OCI-LY7 (cell line): ENCODE data around the gene EYS. TPM values are rescaled to one million over a fixed set of nuclear protein-coding genes. Genes with fewer than 3 reads are reported as not detected.

Source experiments
- BruUV-seq: library from RNA; stranded (reverse); fragments of 400-500 nt; replicated peaks from 2 replicates; lab custom pipeline; 2021; lab: Mats Ljungman, UMichigan
- CTCF ChIA-PET: fragments of 300-600 bp; sonication (Branson Sonifier 250); formaldehyde crosslinking; loops from one replicate; lab custom pipeline; 2022; ENCODE audit warnings: antibody characterized with exemption; ENCODE audit not compliant: unreplicated experiment; lab: Charles Lee
- POLR2A ChIA-PET: fragments of 300-600 bp; sonication (Branson Sonifier 250); formaldehyde crosslinking; loops from one replicate; lab custom pipeline; 2022; ENCODE audit warnings: antibody characterized with exemption; lab: Charles Lee
- DNase-seq: peaks from one replicate; pipeline ENCODE4 v3.0.0-alpha.2; 2015; ENCODE audit warnings: low spot score
- H2AFZ ChIP-seq: fragments of 200-600 bp; sonication (generic), shearing (Covaris generic); 2 replicates; pipeline ENCODE4 v1.6.1; 2014; ENCODE audit warnings: mild to moderate bottlenecking, antibody characterized with exemption, low read length, moderate library complexity
- H3K27ac ChIP-seq: fragments of 200-600 bp; sonication (generic); 2 replicates; pipeline ENCODE4 v1.5.1; 2014; ENCODE audit warnings: mixed run types, low read depth, mild to moderate bottlenecking, moderate library complexity, low read length, inconsistent platforms; ENCODE audit not compliant: poor library complexity, severe bottlenecking
- H3K36me3 ChIP-seq: fragments of 200-600 bp; sonication (generic); 2 replicates; pipeline ENCODE4 v1.6.1; 2014; ENCODE audit warnings: mild to moderate bottlenecking, antibody characterized with exemption, low read length, moderate library complexity, mixed read lengths; ENCODE audit not compliant: insufficient read depth
- H3K4me1 ChIP-seq: fragments of 200-600 bp; sonication (generic); 2 replicates; pipeline ENCODE4 v1.5.1; 2014; ENCODE audit warnings: mild to moderate bottlenecking, low read length; ENCODE audit not compliant: insufficient read depth, poor library complexity, severe bottlenecking
- H3K4me2 ChIP-seq: fragments of 200-600 bp; sonication (generic); 2 replicates; pipeline ENCODE4 v1.6.1; 2014; ENCODE audit warnings: mild to moderate bottlenecking, low read length
- H3K4me3 ChIP-seq: fragments of 200-600 bp; sonication (generic); 2 replicates; pipeline ENCODE4 v1.5.1; 2014; ENCODE audit warnings: mild to moderate bottlenecking, low read depth, low read length; ENCODE audit not compliant: poor library complexity, severe bottlenecking
- H3K79me2 ChIP-seq: fragments of 200-600 bp; sonication (generic); 2 replicates; pipeline ENCODE4 v1.6.1; 2016; ENCODE audit warnings: low read depth, mild to moderate bottlenecking, low read length, moderate library complexity, mixed read lengths; ENCODE audit not compliant: insufficient read depth
- H3K9me2 ChIP-seq: fragments of 200-600 bp; sonication (generic); 2 replicates; pipeline ENCODE4 v1.6.1; 2016; ENCODE audit warnings: mild to moderate bottlenecking, low read length, mixed read lengths; ENCODE audit not compliant: insufficient read depth
- H3K9me3 ChIP-seq: fragments of 200-600 bp; sonication (generic); 2 replicates; pipeline ENCODE4 v1.6.1; 2014; ENCODE audit warnings: mild to moderate bottlenecking, mixed run types, low read length, mixed read lengths
- H4K20me1 ChIP-seq: fragments of 200-600 bp; sonication (generic); 2 replicates; pipeline ENCODE4 v1.6.1; 2014; ENCODE audit warnings: mild to moderate bottlenecking, antibody characterized with exemption, low read length, moderate library complexity, mixed read lengths; ENCODE audit not compliant: insufficient read depth
- EZH2phosphoT487 ChIP-seq: fragments of 200-600 bp; sonication (generic); IDR thresholded peaks from 2 replicates; pipeline ENCODE4 v1.6.1; 2018; ENCODE audit warnings: low read depth, borderline replicate concordance, mild to moderate bottlenecking, mixed run types, antibody characterized with exemption, low read length, moderate library complexity, mixed read lengths
- intact Hi-C: fragments of 100-400 bp; cut with micrococcal nuclease; formaldehyde crosslinking; loops from one replicate; pipeline ENCODE4 v1.10.0; 2022; ENCODE audit not compliant: unreplicated experiment
- total RNA-seq, 2 experiments: library from RNA; depleted of rRNA in 1 of 2; stranded (reverse); fragments of >200 nt in 1 of 2; shearing (Covaris generic) in 1 of 2; gene quantifications; 2 replicates each; pipeline ENCODE4 v1.2.3, GENCODE V29; 2014 to 2022
- TF ChIP-seq, protein P1 (sequence below): fragments of 200-600 bp; sonication (generic); conservative IDR thresholded peaks from 2 replicates; pipeline ENCODE4 v1.5.1; 2014; ENCODE audit warnings: mild to moderate bottlenecking, antibody characterized with exemption, low read length, moderate library complexity, mixed read lengths

EYS gene
- total RNA-seq, 2 experiments from 2014 or later, result not detected

DNA sequence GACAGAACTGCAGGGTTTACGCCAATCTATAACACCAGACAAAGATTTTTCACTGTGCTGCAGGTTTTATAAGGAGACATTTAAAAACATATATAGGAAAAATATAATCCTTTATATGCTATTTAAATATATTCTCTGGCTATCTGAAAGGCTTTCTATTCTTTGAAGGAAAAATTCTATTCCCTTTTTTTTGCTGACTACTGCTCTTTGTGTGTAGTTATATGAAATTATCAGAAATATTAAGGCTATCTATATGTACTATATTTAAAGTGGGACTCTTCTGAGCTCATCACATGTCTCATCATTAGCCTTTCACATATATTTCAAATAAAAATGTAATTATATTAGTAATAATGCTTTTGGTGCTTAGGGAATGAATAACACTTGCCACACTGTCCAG is 930.7 kb downstream of the EYS start:
- no peaks in the 10 kb centered on the region for H3K79me2 ChIP-seq
- no peaks in the 10 kb centered on the region for H3K36me3 ChIP-seq
- no peaks in the 10 kb centered on the region for H4K20me1 ChIP-seq
- no peak overlapping the region for H3K4me3 ChIP-seq
- no peak overlapping the region for H3K27ac ChIP-seq
- no peak overlapping the region for H2AFZ ChIP-seq
- no peak for DNase-seq
- ChIA-PET CTCF (no interaction called here), POLR2A (interaction anchor here (0.5 kb wide), 1 partner anchor 640 kb away, joined by 3 read pairs; no protein-coding TSS in a partner anchor)
- H3K4me2 ChIP-seq, result no peak overlapping the region
- no peaks in the 10 kb centered on the region for H3K9me3 ChIP-seq
- no TSS peak for BruUV-seq
- H3K4me1 ChIP-seq, result no peaks in the 10 kb centered on the region
- H3K9me2 ChIP-seq, result no peaks in the 10 kb centered on the region
- TF ChIP-seq, protein P1, sequence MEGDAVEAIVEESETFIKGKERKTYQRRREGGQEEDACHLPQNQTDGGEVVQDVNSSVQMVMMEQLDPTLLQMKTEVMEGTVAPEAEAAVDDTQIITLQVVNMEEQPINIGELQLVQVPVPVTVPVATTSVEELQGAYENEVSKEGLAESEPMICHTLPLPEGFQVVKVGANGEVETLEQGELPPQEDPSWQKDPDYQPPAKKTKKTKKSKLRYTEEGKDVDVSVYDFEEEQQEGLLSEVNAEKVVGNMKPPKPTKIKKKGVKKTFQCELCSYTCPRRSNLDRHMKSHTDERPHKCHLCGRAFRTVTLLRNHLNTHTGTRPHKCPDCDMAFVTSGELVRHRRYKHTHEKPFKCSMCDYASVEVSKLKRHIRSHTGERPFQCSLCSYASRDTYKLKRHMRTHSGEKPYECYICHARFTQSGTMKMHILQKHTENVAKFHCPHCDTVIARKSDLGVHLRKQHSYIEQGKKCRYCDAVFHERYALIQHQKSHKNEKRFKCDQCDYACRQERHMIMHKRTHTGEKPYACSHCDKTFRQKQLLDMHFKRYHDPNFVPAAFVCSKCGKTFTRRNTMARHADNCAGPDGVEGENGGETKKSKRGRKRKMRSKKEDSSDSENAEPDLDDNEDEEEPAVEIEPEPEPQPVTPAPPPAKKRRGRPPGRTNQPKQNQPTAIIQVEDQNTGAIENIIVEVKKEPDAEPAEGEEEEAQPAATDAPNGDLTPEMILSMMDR, result no peak
- TF ChIP-seq EZH2phosphoT487, result no peak
- intact Hi-C loops, result no loop called here

DNA sequence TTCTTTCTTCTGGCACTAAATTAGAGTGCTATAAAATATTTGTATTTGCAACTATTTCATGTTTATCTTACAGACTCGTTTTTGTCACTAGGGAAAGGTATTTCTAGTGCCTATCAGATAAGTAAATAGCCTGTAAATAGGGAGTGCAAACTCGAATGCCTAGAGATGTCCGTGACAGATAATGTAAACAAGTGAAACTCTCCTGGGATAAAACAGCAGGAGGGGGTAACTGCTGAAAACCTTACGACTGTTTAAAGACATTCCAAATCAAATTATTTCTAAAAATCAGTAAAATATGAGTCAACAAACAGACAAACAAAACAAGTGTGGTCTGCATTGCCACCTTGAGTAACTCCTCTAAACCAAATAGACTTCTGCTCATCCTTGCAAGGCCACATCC is 932.1 kb downstream of the EYS start:
- intact Hi-C loops, result no loop called here

DNA sequence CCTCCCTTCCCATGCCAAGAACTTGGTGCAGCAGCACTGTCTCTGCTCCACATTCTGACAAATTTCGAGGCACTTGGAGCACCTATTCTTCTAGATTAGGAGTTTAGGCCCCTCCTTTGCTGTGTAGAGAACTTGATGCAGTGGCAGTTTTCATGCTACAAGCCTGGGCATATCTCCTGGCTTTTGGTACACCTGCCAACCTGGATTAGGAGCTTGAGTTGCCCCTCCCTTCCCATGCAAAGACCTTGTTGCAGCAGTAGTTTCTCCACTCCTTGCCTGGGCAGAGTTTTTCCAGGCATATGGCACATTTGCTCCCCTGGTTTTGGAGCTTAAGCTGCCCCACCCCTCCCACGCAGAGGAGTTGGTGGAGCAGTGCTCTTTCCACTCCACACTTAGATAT is 956.1 kb downstream of the EYS start:
- H3K27ac ChIP-seq, result no peak overlapping the region
- H3K79me2 ChIP-seq, result no peaks in the 10 kb centered on the region
- no peaks in the 10 kb centered on the region for H3K9me2 ChIP-seq
- no peak overlapping the region for H3K4me3 ChIP-seq
- TF ChIP-seq EZH2phosphoT487, result no peak
- TF ChIP-seq, protein P1, result no peak
- POLR2A ChIA-PET, result interaction anchor here (0.7 kb wide), 2 partner anchors 42 to 364 kb away, joined by 3 to 6 read pairs; no protein-coding TSS in a partner anchor
- CTCF ChIA-PET, result no interaction called here
- no peak overlapping the region for H2AFZ ChIP-seq
- H3K4me1 ChIP-seq, result no peaks in the 10 kb centered on the region
- no peaks in the 10 kb centered on the region for H4K20me1 ChIP-seq
- intact Hi-C loops, result no loop called here
- no peak for DNase-seq
- no peak overlapping the region for H3K4me2 ChIP-seq
- H3K36me3 ChIP-seq, result no peaks in the 10 kb centered on the region
- H3K9me3 ChIP-seq, result no peaks in the 10 kb centered on the region
- BruUV-seq, result no TSS peak

More for the DNA sequence above, 932.1 kb downstream of the EYS start:
- no peak for DNase-seq
- Histone ChIP-seq H3K9me3 (no peaks in the 10 kb centered on the region), H3K4me3 (no peak overlapping the region), H3K4me2 (no peak overlapping the region), H3K27ac (no peak overlapping the region), H4K20me1 (no peaks in the 10 kb centered on the region), H3K79me2 (no peaks in the 10 kb centered on the region), H3K4me1 (no peaks in the 10 kb centered on the region), H2AFZ (no peak overlapping the region), H3K9me2 (no peaks in the 10 kb centered on the region), H3K36me3 (no peaks in the 10 kb centered on the region)
- ChIA-PET CTCF (no interaction called here), POLR2A (no interaction called here)
- BruUV-seq, result no TSS peak
- TF ChIP-seq EZH2phosphoT487, result no peak
- TF ChIP-seq, protein P1, result no peak
